Sigmoid colon (tissue), 4 donors: Measurements from ENCODE around the gene PCSK5.

Source experiments
- CTCF ChIP-seq, 4 experiments: fragments of 450-650 bp in 3 of 4; fragments of 200-600 bp in 1 of 4; IDR thresholded peaks; one replicate each; pipeline ENCODE4 v1.5.1; 2016 to 2019; ENCODE audit warnings: antibody characterized with exemption in 4 of 4, mild to moderate bottlenecking in 3 of 4, moderate library complexity in 2 of 4
- EP300 ChIP-seq, 4 donors: sonication (generic); formaldehyde crosslinking; IDR thresholded peaks; one replicate each; pipeline ENCODE4 v1.6.1; 2017; ENCODE audit warnings: antibody characterized with exemption in 4 of 4
- POLR2A ChIP-seq, 2 donors: fragments of 450-650 bp; IDR thresholded peaks; one replicate each; pipeline ENCODE4 v1.6.1; 2016; ENCODE audit warnings: antibody characterized with exemption in 2 of 2, mild to moderate bottlenecking in 2 of 2, moderate library complexity in 2 of 2

DNA sequence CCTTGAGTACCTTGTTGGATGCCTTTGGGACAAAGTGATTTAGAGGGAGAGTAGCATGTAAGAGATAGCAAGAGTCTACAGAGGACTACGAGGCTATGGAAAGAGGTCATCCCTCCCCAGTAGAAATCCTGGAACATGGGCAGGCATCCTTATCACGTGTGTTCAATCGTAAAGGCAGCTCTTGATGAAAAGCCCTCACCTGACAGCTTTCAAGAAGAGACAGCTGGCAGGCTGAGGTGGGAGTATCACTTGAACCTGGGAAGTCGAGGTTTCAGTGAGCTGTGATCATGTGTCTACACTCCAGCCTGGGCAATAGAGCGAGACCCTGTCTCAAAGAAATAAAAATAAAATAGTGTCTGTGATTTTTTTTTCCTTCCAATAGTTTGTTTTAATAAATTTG is 112.6 kb downstream of the PCSK5 start:
- TF ChIP-seq EP300 (IDR thresholded peaks at IDR 0.05) (no peak), CTCF (IDR thresholded peaks at IDR 0.05) (no peak), POLR2A (IDR thresholded peaks at IDR 0.05) (no peak)
